GM12878 (cell line): ENCODE measurements around the gene LOXL4.

Experiments used
- CHD1 ChIP-seq: IDR thresholded peaks from 2 replicates; pipeline ENCODE4 v1.6.1; 2012; ENCODE audit warnings: low read depth, low read length, improper control_type of control experiment
- ETV6 ChIP-seq, 2 experiments: fragments of 450-650 bp in 1 of 2; IDR thresholded peaks in 1 of 2; conservative IDR thresholded peaks in 1 of 2; 2 replicates each; pipeline ENCODE4 v1.6.1; 2014; ENCODE audit warnings: antibody characterized with exemption in 1 of 2, borderline replicate concordance in 1 of 2, low read depth in 1 of 2, mild to moderate bottlenecking in 1 of 2, moderate library complexity in 1 of 2
- NR2F1 ChIP-seq: fragments of 450-650 bp; conservative IDR thresholded peaks from 2 replicates; pipeline ENCODE4 v1.6.1; 2017; ENCODE audit warnings: mild to moderate bottlenecking
- POLR2AphosphoS5 ChIP-seq: IDR thresholded peaks from 2 replicates; pipeline ENCODE4 v1.6.1; 2011; ENCODE audit warnings: mild to moderate bottlenecking, low read length, inconsistent platforms
- RAD21 ChIP-seq: IDR thresholded peaks from 2 replicates; pipeline ENCODE4 v1.6.1; 2011; ENCODE audit warnings: mild to moderate bottlenecking, low read depth, low read length, moderate library complexity; ENCODE audit not compliant: insufficient read depth
- ZNF274 ChIP-seq: IDR thresholded peaks from one replicate; pipeline ENCODE4 v1.8.0; 2011; ENCODE audit not compliant: insufficient read length, insufficient read depth
- TF ChIP-seq, protein P1 (sequence below): IDR thresholded peaks from 2 replicates; pipeline ENCODE4 v1.6.1; 2012; ENCODE audit warnings: low read depth, low read length, improper control_type of control experiment
- TF ChIP-seq, protein P2 (sequence below): IDR thresholded peaks from 2 replicates; pipeline ENCODE4 v1.6.1; 2011; ENCODE audit warnings: low read depth, low read length, improper control_type of control experiment, borderline replicate concordance

DNA sequence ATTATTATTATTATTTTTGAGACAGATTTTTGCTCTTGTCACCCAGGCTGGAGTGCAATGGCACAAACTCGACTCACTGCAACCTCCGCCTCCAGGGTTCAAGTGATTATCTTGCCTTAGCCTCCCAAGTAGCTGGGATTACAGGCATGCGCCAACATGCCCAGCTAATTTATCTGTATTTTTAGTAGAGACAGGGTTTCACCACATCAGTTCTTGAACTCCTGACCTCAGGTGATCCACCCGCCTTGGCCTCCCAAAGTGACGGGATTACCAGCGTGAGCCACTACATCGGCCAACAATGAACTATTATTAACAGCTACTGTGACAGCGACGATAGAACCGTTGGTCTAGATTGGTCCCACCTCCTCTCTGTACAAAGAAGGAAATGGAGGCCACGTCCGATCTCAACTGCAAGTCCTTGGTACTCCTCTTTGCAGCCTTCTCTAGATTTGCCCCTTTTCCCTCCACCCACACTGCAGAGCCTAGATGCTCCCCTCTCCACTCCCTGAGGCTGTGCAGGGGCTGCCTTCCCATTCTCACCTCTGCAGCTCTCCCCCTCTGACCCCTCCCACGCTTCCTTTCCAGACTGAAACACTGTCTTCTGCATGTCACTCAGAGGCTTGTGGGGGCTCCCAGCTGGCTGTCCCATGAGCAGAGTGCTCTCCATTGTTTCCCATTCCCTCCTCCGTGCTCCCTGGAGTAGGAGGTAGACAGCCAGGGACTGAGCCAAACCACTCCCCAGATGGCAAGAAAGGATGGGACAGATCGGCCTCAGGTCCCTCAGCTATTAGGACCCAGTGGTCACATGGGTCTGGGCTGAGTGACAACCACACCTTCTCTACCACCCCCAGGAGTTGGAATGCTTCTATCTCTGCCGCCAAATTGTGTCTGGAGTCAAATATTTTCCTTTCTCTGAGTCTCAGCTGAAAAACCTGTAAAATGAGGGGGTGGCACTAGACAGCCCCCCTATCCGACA lies 2.3 kb downstream of the LOXL4 start:
- TF ChIP-seq, protein P1, sequence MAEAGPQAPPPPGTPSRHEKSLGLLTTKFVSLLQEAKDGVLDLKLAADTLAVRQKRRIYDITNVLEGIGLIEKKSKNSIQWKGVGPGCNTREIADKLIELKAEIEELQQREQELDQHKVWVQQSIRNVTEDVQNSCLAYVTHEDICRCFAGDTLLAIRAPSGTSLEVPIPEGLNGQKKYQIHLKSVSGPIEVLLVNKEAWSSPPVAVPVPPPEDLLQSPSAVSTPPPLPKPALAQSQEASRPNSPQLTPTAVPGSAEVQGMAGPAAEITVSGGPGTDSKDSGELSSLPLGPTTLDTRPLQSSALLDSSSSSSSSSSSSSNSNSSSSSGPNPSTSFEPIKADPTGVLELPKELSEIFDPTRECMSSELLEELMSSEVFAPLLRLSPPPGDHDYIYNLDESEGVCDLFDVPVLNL: no peak
- TF ChIP-seq ZNF274 (no peak), NR2F1 (no peak), CHD1 (no peak), RAD21 (no peak), ETV6 (conservative IDR thresholded peaks at IDR 0.05 in 1 of 2, IDR thresholded peaks at IDR 0.05 in 1 of 2; ENCODE audit: borderline replicate concordance in 1 of 2, low read depth in 1 of 2) (no peak), POLR2AphosphoS5 (no peak)
- TF ChIP-seq, protein P2, sequence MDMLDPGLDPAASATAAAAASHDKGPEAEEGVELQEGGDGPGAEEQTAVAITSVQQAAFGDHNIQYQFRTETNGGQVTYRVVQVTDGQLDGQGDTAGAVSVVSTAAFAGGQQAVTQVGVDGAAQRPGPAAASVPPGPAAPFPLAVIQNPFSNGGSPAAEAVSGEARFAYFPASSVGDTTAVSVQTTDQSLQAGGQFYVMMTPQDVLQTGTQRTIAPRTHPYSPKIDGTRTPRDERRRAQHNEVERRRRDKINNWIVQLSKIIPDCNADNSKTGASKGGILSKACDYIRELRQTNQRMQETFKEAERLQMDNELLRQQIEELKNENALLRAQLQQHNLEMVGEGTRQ: no peak
